GM18498 (cell line): ENCODE measurements around the gene LRRD1.
"Not testable (repeated sequence)": the region's sequence is repeated elsewhere in the genome, so short reads cannot be mapped to it uniquely, and the experiment has no call there.

ENCODE experiments used
- ATAC-seq: cut with Tn5 transposase; IDR thresholded peaks from one replicate; pipeline ENCODE4 v1.9.1; 2021; ENCODE audit warnings: mild to moderate bottlenecking, moderate library complexity; ENCODE audit not compliant: unreplicated experiment

The LRRD1 gene

GRCh38 chr7:92178928-92179924, at the start of gene LRRD1:
Gene LRRD1, minus strand, starts transcription at chr7:92179142. Its CDS starts 13,940 bp downstream, at chr7:92165202.
- ATAC-seq = peak; percentile 100

- no peak for ATAC-seq
Measured at GRCh38 chr7:92228742-92229141, 49.8 kb upstream of the LRRD1 start.

GRCh38 chr7:92228100-92228499, 49.2 kb upstream of the LRRD1 start:
- ATAC-seq = no peak

- ATAC-seq = no peak
Measured at GRCh38 chr7:92226981-92227380, 48.0 kb upstream of the LRRD1 start.

- no peak for ATAC-seq
Measured at GRCh38 chr7:92221766-92222165, 42.8 kb upstream of the LRRD1 start.

GRCh38 chr7:92206672-92207071, 27.7 kb upstream of the LRRD1 start:
- ATAC-seq = no peak

GRCh38 chr7:92205987-92206386, 27.0 kb upstream of the LRRD1 start:
- no peak for ATAC-seq

- ATAC-seq = no peak
Measured at GRCh38 chr7:92200791-92201190, 21.8 kb upstream of the LRRD1 start.

- ATAC-seq = no peak
Measured at GRCh38 chr7:92192326-92192725, 13.4 kb upstream of the LRRD1 start.

- ATAC-seq = not testable (repeated sequence)
Measured at GRCh38 chr7:92189246-92189645, 10.3 kb upstream of the LRRD1 start.

GRCh38 chr7:92184294-92184693, 5.4 kb upstream of the LRRD1 start:
- not testable (repeated sequence) for ATAC-seq

GRCh38 chr7:92177362-92177761, 1.6 kb downstream of the LRRD1 start:
- no peak for ATAC-seq

GRCh38 chr7:92169529-92169928, 9.4 kb downstream of the LRRD1 start:
- not testable (repeated sequence) for ATAC-seq

- no peak for ATAC-seq
Measured at GRCh38 chr7:92161271-92161670, 17.7 kb downstream of the LRRD1 start.

- peak; percentile 77 for ATAC-seq
Measured at GRCh38 chr7:92158660-92159575, 20.0 kb downstream of the LRRD1 start.

- ATAC-seq = no peak
Measured at GRCh38 chr7:92156990-92157389, 22.0 kb downstream of the LRRD1 start.

GRCh38 chr7:92155108-92155739, 23.7 kb downstream of the LRRD1 start:
- no peak for ATAC-seq

GRCh38 chr7:92150450-92151017, 28.4 kb downstream of the LRRD1 start:
- ATAC-seq = no peak

GRCh38 chr7:92149736-92150239, 29.2 kb downstream of the LRRD1 start:
- ATAC-seq = no peak

GRCh38 chr7:92143192-92143880, 35.6 kb downstream of the LRRD1 start:
- ATAC-seq = not testable (repeated sequence)
